ENCODE data around the gene RALGAPB.
"Not testable (repeated sequence)": the region's sequence is repeated elsewhere in the genome, so short reads cannot be mapped to it uniquely, and the experiment has no call there.

RALGAPB gene

DNA sequence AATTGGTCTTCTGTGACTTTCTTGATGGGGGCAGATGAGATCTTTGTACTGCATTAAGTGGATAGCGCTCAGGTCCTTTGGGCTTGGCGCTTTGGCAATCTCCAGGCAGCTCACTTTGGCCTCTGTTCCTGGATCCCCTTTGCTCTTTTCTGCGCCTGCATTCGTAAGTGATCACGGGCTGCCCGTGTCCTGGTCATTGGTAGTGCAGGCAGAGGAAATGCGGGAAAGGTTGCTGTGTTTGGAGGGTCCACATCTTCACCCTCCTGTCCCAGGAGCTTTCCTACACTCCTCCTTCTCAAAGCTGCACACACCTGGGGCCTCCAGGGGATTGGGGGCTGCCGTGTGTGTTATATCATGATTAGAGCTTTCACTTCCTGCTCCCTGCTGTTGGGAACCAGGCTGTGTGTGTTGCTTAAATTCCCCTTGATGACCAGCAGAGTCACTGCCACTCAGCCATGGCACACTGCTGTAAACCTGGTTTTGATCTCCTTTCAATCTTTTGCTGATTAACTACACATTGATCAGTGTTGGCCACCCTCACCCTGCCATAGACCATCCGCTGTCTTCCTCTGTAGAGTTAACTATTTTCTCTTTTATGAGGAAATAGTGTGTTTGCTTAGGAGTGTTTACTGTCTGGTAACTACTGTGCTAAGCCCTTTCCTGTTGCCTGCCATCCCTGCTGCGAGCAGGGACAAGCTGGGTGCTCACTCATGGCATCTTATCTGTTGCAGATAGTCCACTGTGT, 24.5 kb upstream of the RALGAPB start:
- no peak for DNase-seq

DNA sequence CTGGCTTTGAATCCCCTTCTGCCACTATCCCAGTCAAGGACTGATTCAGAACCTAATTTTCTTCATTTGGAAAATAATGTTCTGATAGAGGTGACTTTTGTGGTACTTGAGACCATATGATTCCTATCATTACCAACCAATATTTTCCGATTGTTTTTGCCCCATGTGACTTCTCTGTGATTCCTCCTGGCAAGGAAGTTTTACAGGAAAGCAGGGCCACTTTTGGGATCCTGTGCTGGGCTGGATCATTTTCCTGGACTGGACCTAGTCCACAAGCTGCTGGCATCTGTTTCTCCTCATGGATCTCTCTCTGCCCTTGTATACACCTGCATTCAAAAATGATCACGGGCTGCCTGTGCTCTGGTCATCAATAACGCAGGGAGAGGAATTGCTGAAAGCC, 23.6 kb upstream of the RALGAPB start:
- DNase-seq, result no peak

- no peak for DNase-seq
Measured at GRCh38 chr20:38450412-38450975, 22.1 kb upstream of the RALGAPB start.

DNA sequence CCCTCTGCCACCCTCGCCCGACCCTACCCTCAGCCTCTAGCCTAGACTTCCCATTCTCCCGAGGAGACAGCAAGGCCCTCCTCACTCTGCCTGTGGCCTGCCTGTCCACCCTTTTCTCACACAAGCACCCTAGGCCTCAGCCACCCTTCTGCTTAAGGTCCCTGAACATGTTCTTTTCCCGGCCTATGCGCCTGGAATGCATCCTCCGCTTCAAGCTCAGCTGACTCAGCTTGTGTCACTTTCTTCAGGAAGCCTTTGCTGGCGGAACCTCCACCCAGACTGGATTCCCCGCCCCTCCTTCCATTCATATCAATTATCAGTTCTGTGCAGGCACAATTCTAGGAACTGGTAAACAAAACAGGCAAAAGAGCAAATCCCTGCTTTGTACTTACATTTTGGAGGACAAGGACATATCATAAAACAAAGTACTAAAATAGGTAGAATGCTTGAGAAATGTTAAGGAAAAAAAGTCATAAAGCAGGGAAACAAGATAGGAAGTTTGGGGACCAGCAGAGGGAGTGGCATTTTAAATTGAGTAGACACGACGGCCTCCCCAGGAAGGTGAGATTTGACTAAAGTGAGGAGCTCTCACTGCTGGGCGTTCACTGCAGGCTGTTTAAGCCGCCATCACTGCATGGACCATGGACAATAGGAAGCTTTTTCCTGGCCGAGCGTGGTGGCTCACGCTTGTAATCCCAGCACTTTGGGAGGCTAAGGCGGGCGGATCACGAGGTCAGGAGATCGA, 19.6 kb upstream of the RALGAPB start:
- no peak for DNase-seq

DNA sequence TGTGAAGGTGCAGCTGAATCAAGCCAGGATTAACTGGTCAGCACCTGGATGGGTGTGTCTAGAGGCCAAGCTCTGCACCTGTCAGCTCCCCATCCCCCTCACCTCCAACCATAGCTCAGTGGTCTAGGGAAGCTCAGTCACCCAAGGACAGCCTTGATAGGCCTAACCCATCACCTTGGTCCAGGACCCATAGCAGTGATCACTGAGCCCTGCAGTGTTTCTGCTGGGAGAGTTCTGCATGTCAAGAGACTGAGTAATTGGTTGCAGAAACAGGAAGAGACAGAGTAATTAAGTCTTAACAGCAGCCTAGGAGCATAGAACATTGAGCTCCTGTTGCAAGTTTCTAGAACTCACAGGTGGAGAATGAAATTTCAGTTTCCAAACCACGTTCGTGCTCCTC, 18.7 kb upstream of the RALGAPB start:
- DNase-seq, result no peak

DNA sequence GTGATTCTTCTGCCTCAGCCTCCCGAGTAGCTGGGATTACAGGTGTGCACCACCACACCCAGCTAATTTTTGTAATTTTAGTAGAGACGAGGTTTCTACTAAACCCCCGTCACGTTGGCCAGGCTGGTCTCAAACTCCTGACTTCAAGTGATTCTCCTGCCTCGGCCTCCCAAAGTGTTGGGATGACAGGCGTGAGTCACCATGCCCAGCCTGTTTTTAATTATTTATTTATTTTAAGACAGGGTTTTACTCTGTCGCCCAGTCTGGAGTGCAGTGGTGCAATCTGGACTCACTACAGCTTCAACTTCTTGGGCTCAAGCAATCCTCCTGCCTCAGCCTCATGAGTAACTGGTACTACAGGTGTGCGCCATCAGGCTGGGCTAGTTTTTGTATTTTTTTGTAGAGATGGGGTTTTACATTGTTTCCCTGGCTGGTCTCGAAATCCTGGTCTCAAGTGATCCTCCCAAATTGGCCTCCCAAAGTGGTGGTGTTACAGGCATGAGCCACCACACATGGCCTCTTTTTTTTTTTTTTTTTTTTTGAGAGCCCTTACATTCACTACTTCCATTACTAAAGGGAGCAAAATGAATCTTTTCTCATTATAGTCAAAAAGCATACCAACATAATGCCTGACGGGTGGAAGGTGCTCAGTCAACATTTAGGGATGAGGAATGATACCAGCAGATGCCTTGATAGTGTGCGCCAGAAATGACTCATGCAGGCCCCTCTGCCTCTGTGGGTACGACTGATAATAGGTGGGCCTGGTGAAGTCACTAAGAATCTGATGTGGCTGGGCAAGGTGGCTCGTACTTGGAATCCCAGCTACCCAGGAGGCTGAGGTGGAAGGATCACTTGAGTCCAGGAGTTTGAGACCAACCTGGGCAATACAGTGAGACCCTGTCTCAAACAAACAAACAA, 17.8 kb upstream of the RALGAPB start:
- no peak for DNase-seq

DNA sequence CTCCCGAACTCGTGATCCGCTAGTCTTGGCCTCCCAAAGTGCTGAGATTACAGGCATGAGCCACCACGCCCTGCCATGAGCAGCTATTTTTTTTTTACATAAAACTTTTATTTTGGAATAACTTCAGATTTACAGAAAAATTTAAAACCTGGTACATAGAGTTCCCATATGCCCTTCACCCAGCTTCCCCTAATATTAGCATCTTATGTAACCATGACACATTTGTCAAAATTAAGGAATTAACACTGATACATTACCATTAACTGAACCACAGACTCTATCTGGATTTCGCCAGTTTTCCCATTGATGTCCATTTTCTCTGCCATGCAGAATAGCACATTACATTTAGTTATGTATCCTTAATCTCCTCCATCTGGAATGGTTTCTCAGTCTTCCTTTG, 14.3 kb upstream of the RALGAPB start:
- DNase-seq, result no peak

DNA sequence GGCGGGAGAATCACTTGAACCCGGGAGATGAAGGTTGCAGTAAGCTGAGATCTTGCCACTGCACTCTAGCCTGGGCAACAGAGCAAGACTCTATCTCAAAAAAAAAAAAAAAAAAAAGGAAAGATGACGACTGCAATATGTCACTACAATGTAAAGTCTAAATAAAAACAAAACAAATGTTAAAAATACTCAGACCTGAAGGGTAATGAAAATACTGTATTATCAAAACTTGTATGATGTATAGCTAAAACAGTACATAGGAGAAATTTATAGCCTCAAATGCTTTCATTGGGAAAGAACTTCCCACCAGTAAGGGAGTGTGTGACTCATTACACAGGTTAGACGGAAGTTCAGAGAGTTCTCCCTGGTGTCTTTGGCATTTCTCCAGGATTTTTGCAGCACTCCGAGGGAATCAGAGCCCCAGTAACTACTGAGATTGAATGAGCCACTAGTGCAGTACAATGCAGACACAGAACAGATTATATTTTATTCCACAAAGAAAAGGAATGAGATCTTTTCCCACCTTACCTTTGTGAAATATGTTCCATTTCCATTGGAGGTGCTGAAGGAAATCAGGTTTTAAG, 12.5 kb upstream of the RALGAPB start:
- DNase-seq, result peak; percentile 26

- DNase-seq, result not testable (repeated sequence)
Measured at GRCh38 chr20:38460631-38461030, 12.0 kb upstream of the RALGAPB start.

DNA sequence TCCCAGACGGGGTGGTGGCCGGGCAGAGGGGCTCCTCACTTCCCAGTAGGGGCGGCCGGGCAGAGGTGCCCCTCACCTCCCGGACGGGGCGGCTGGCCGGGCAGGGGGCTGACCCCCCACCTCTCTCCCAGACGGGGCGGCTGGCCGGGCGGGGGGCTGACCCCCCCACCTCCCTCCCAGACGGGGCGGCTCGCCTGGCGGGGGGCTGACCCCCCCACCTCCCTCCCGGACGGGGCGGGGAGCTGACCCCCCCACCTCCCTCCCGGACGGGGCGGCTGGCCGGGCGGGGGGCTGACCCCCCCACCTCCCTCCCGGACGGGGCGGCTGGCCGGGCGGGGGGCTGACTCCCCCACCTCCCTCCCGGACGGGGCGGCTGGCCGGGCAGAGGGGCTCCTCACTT, 11.5 kb upstream of the RALGAPB start:
- DNase-seq, result not testable (repeated sequence)

DNA sequence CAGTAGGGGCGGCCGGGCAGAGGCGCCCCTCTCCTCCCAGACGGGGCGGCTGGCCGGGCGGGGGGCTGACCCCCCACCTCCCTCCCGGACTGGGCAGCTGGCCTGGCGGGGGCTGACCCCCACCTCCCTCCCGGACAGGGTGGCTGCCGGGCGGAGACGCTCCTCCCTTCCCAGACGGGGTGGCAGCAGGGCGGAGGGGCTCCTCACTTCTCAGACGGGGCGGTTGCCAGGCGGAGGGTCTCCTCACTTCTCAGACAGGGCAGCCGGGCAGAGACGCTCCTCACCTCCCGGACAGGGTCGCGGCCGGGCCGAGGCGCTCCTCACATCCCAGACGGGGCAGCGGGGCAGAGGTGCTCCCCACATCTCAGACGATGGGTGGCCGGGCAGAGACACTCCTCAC, 11.1 kb upstream of the RALGAPB start:
- DNase-seq, result not testable (repeated sequence)

DNA sequence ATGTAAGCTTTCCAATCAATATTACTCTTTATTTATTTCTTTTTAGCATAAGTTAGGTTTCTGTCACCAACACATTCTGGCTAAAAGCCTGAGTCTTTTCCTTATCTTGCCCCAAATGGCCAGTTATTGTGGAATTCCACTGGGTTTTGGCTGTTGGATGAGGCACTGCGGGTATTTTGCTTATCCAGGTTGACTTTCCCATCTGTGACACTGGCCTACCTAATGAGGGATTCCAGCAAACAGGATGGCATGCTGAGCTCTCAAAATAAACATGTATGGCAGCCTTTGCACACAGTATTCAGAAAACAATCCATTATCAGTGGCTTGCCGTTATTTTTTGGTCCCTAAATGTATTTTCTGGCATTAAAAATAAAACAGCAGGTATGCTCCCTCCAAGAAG, 6.5 kb upstream of the RALGAPB start:
- no peak for DNase-seq

GRCh38 chr20:38466983-38467382, 5.7 kb upstream of the RALGAPB start:
- DNase-seq, result no peak

GRCh38 chr20:38471245-38471644, 1.4 kb upstream of the RALGAPB start:
- no peak for DNase-seq

DNA sequence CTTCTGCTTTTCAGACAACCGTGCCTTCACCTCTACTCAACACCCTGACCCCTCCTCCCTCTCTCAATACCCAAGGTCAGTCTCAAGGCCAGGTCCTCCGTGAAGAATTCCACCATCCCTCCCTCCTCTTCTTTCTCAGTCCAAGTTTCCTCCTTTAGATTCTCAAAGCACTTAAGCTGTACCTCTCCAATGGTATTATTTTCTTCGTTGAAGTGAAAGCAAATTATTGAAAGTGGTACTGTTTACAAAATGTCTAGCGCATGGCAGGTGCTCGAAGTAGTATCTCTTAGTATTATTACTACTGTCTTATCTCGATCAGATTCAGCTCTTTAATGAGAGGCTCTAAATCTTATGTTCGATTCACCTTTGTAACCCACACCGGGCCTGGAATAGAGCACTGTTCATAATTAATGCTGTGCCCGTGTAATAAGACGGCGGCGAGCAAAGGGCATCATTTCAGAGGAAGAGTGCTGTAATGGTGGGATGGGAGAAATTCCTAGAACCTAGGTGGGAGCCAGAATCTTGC, 593 bp upstream of the RALGAPB start:
- DNase-seq, result no peak

DNA sequence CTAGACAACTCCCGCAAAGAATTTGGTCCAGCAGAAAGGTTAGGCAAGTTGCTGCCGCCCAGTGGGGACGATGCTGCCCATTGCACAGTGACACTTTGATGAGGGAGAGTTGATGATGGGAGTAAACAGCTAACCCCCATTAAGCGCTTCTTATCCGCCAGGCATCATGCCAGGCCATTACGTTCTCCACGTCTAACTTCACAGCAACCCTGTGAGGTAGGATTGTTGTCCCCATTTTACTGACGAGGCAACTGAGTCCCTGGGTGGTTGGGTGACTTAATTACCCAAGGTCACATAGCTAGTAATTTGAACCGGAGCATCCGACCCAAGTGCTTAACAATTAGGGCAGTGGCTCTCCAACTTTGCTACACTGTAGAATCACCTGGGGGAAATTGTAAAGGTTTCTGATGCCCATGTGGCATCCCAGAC, 738 bp downstream of the RALGAPB start:
- DNase-seq, result no peak

- DNase-seq, result no peak
Measured at GRCh38 chr20:38477747-38478146, 5.1 kb downstream of the RALGAPB start.

DNA sequence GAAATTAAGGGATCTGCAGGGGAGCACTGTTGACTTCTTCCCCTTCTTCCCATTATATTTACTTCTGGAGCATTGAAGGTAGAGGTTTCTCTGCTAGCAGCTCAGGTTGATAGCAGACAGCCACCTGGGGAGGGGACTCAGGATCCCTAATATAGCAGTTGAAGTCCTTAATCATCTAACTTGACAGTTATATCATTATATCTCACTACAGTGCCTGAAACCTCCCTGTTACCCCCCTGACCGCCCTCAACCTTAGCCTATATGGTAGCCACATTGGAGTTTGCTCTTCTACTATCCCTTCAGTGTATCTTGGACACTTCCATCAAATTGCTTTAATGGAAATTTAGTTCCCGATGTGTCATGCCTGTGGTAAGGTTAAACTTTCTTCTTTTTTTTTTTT, 7.0 kb downstream of the RALGAPB start:
- no peak for DNase-seq

- no peak for DNase-seq
Measured at GRCh38 chr20:38485041-38485440, 12.4 kb downstream of the RALGAPB start.

- no peak for DNase-seq
Measured at GRCh38 chr20:38489181-38489580, 16.5 kb downstream of the RALGAPB start.

GRCh38 chr20:38497246-38497935, 24.7 kb downstream of the RALGAPB start:
- DNase-seq, result no peak

DNA sequence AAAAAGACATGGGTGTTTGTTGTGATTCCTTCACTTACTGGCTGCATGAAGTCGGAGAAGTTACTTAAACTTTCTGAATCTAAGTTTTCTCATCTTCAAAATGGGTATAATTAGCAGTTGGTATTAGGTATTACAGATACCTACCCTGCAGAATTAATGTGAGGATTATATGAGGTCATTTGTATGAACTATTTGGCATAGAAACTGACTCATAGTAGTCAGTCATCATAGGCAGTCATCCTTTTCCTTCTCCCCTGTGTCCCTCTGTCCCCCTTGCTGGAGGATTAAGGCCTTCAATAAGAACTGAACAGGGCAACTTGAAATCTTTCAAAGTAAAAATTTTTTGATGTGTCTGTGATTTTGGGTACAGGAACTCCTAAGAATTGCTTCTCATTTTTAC, 26.3 kb downstream of the RALGAPB start:
- DNase-seq, result no peak

Data from NCI-H446 treated with DMSO at 0.1 percent for 48 hours (cell line).